DMS 273 treated with DMSO at 0.1 percent for 48 hours (cell line): ENCODE data around the gene CCIN.
"Not testable (repeated sequence)": the region's sequence is repeated elsewhere in the genome, so short reads cannot be mapped to it uniquely, and the experiment has no call there.

Experiments
- DNase-seq: peaks from one replicate; lab custom pipeline; 2025; lab: John Stamatoyannopoulos, UW

The CCIN gene

GRCh38 chr9:36141288-36141687 is 27.9 kb upstream of the CCIN start:
- DNase-seq = no peak

DNA sequence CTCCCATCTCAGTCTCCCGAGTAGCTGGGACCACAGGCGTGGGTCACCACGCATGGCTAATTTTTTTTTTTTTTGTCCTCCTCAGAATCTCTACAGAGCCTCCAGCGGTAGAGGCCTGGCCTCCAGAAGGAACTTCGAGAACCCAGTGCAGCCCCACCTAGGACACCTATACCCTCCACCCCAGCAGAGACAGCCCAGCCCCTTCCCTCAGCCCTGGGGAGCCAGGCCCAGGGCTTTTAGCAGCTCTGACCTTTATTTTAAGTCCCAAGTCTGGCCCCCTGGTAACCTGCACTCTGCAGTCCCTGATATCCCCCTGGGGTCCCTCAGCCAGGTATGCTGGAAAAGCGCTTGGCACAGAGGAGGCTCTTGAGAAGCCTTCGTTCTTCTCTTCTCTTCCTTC is 27.4 kb upstream of the CCIN start:
- DNase-seq = no peak

DNA sequence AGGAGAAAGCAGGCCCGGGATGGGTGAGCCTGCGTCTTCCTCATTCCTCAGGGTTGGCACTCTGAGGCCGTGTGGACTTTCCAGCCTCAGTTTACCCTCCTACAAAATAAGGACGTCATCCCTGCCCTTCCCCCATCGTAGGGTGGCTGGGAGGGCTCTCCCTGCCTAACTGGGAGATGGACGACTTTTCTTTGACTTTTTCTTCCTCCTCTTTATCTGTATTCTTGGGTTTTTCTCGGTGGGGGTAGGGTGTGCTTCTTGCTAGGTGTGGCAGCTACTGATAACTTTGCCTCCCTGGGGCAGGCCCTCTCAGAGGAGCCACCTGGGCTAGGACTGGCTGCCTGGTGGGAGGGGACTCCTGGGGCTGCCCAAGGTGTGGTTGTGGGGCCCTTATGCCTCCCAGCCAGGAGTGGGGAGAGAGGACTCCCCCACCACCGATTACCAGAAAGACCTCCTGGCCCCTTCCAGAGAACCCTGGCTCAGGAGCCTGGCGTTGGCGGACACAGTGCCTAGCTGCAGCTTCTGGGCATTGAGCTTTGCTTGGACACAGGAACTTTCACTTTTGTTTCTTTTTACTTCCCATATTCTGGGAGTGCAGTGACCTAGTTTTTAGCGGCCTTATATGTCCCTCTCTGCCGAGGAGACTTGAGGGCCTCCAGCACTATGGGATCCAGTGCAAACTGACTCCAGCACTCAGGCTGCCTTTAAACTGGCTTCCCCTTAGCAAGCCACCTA is 26.5 kb upstream of the CCIN start:
- DNase-seq = no peak

DNA sequence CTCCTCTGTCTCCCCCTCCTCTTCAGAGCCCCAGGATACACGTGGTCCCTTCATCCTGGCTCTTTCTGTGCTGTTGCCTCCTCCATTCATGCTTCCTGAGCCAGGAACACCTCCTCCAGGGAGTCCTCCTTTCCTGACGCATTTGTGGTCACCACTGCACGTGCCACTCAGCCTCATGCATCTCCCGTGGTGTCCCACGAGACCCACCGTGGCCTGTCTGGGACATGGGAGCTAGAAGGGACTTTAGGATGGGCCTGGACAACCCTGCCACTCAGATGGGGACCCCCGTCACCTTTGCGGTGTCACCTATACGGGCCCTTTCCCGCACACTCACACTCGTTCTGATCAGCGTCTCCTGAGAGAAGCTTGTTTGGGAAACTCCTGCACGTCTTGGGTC is 25.9 kb upstream of the CCIN start:
- DNase-seq = no peak

DNA sequence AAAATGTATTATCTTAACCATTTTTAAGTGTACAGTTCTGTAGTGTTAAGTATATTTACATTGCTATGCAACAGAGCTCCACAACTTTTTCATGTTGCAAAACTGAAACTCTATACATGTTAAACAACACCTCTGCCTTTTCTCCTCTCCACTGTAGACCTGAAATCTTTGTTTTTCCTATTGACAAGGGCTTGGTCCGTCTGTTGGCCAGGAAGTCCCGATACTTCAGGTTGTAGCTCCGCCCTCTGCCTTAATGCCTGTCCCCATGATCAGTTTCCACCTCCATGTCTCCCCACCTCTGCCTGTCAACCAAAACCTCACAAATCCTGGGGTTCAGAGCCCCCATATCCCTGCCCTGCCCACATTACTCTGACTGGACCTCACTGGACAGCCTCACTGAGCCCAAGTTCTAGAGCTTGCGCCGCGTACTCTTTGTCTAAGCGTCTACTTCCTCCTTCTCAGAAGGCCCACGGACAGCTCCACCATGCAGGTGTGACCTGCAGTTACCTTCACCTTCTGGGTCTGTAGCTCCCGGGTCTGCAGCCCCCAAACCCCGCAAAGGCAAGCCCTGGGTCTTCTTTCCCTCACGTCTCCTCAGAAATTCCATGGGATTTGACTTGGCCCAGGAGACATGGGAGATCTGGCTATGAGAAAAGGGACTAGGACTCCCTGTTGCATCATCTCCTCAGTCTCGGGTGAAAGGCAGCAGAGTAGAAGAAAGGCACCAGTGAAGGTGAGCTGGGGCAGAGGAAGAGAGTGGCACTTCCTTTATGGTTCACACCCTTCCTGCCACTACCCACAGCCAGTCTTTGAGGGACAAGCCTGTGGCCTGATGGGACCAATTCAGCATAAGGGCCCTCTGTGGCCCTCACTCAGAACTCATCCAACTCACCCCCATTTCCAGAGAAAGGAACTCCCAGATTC is 24.6 kb upstream of the CCIN start:
- no peak for DNase-seq

- no peak for DNase-seq
Observed at GRCh38 chr9:36145970-36146369, 23.2 kb upstream of the CCIN start.

- DNase-seq = no peak
Observed at GRCh38 chr9:36146651-36147050, 22.5 kb upstream of the CCIN start.

GRCh38 chr9:36147441-36148175 is 21.6 kb upstream of the CCIN start:
- no peak for DNase-seq

GRCh38 chr9:36148311-36149051 is 20.7 kb upstream of the CCIN start:
- no peak for DNase-seq

- no peak for DNase-seq
Observed at GRCh38 chr9:36149197-36149596, 20.0 kb upstream of the CCIN start.

DNA sequence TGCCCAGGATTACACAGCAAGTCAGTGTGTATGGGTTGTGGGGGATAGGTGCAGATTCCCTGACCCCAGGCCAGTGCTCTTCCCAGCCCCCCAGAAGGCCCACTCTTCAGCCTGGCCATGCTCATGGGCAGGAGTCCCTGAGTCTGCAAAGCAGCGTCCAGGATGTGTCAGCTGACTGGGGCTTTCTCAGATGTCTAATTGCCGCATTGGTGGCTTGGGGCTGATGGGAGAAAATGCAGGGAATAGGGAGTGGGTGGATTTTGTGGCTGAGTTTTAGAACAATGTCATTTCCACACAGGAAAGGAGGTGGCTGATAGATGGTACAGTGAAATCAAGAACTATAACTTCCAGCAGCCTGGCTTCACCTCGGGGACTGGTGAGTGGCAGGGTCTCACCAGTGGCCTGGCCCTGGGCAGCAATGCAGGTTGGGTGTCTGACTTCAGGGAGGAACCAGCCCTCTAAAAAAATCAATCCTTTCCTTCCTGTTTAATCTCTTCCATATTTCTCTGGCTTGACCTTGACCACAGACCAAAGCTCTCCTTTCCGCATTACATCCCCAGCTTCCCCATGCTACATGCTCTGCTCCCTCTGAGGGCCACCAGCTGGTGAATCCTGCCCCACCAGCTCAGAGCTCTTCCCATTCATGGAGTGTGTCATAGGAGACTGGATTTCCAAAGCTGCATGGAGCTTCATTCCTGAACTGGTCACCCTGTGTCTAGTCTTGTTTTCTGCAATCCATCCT is 18.4 kb upstream of the CCIN start:
- no peak for DNase-seq

DNA sequence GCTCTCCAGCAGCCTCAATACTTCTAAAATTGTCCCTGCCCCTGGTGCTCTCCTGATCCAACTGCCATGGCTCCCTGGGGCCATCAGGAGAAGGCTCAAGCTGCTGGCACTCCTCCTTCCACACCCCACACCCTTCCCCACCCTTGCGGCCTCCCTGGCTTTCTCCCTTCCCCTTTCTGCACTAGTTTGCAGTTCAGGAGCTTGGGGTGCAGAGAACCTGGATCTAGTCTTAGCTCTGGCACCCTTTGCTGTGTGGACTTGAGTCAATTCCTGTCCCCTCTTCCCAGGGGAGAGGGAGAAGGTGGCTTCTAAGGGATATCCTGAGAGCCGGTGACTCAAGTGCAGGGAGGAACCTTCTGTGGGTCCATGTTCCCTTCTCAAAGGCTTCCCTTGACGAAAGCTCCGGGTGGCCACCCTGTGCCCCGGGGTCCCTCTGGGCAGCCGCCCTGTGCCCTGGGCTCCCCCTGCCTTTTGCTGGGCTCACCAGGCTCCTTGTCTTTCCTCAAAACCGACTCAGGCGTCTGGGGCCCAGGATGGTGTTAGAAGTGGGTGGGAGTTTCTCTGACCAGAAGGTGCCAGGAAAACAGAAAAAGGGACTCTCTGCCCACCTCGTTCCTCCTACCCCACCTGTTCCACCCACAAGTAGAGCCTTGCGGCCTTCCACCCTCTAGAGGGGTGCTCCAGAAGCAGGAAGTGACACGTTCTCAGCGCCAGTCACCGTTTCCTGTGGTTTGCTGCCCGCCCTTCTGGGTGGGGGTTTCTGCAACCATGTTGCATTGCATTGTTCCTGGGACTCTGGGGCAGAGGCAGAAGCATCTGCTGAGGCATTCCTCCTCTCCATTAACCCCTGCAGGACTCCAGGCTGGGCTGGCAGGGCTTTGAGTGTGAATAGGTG is 17.6 kb upstream of the CCIN start:
- no peak for DNase-seq

DNA sequence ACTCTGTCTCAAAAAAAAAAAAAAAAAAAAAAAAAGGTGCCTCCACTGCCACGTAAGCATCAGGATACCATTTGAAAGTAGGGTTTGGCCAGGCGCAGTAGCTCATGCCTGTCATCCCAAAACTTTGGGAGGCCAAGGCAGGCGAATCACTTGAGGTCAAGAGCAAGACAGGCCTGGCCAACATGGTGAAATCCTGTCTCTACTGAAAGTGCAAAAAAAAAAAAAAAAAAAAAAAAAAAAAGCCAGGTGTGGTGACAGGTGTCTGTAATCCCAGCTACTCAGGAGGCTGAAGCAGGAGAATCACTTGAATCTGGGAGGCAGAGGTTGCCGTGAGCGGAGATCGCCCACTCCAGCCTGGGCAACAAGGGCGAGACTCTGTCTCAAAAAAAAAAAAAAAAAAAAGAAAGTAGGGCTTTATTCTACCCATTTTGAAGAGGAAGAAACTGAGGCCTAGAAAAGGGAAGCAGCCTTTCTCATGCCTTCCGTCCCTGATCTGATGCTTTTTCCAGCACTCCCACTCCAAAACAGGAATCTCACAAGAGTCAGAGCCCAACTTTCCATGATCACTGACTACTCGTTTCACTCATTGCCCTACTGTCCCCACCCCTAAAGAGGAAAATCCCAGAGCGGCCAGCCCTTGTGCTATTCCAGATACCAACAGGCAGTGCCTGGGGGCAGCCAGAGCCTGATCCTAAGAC is 16.3 kb upstream of the CCIN start:
- DNase-seq = no peak

DNA sequence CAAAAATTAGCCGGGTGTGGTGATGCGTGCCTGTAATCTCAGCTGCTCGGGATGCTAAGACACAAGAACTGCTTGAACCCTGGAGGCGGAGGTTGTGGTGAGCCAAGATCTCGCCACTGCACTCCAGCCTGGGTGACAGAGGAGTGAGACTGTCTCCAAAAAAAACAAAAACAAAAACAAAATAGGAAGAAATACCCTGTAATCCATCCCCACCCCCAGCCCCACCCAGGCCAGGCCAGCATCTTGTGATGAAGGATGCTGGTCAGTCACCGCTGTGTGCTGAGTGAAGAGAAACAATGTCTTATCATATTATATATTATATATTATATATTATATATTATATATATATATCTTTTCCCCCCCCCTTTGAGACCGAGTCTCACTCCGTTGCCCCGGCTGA is 15.4 kb upstream of the CCIN start:
- no peak for DNase-seq

DNA sequence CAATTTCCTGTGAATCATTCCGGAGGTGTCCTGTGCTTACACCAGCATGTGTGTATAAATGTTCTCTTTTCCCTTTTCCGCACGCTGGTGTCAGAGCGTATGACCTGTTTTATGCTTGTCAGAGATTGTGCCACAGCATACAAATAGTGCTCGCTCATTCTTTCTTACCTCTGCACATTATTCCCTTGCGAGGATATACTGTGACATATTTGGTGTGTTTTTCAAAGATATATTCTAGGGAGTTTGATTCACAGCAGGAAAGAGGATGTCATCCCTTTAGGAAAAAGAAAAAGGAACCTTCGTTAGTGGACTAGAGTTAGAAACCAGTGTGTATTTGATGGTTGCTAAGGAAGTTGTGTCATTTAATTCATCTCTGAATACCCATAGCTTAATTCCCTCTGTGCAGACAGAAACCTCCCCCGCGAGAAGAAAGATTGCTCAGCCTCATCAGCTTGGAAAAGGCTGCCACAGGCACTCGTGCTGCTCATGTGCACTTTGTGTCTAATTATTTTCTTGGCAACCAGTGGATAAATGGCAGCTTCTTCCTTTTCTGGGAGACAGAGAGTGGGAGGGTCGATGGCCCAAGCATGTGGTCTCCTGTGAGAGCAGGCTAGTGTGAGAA is 14.7 kb upstream of the CCIN start:
- DNase-seq = no peak

- DNase-seq = no peak
Observed at GRCh38 chr9:36156116-36156515, 13.1 kb upstream of the CCIN start.

DNA sequence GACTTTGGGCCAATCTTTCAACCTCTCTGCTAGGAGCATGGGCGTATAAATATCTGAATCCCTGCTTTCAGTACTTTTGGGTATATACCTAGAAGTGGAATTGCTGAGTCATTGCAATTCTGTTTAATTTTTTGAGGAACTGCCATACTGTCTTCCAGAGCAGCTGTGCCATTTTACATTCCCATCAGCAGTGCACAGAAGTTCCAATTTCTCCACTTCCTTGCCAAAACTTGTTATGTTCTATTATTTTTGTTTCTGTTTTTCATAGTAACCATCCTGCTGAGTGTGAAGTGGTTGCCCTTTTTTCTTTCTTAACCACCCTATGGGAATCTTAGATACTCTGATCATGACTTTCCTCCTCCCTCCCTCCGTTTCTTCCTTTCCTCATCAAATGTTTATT is 11.1 kb upstream of the CCIN start:
- DNase-seq = no peak

GRCh38 chr9:36158917-36159316 is 10.3 kb upstream of the CCIN start:
- no peak for DNase-seq

DNA sequence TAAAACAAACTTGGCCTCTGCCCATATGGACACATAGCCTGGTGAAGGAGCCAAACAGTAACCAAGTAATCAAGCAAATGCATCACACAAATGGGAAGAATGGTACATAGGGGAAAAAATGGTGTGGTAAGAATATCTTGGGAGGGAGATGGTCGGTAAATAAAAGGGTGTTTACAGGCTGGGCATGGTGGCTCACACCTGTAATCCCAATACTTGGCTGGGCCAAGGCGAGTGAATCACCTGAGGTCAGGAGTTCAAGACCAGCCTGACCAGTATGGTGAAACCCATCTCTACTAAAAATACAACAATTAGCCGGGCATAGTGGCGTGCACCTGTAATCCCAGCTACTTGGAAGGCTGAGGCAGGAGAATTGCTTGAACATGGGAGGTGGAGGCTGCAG is 9.7 kb upstream of the CCIN start:
- DNase-seq = not testable (repeated sequence)
